GM23338 (cell line): Measurements from ENCODE around the gene TMEM117. TPM values are rescaled to one million over a fixed set of nuclear protein-coding genes. Genes with fewer than 3 reads are reported as not detected.

Source experiments
- ATAC-seq: fragments of 200-7000 bp; cut with Tn5 transposase; 3 replicates; pipeline ENCODE4 v1.9.1; 2020
- DNase-seq: peaks from one replicate; pipeline ENCODE4 v3.0.0-alpha.2; 2015; ENCODE audit warnings: low spot score
- H2AFZ ChIP-seq: fragments of 200-600 bp; sonication (generic); 2 replicates; pipeline ENCODE4 v1.8.0; 2016; ENCODE audit warnings: antibody characterized with exemption, mild to moderate bottlenecking, moderate library complexity
- H3F3A ChIP-seq: fragments of 200-600 bp; sonication (generic); replicated peaks from 2 replicates; pipeline ENCODE4 v1.8.0; 2017; ENCODE audit warnings: antibody characterized with exemption, mixed run types, low read depth
- H3K27ac ChIP-seq: fragments of 200-600 bp; sonication (generic); 2 replicates; pipeline ENCODE4 v1.6.1; 2016; ENCODE audit warnings: low read depth
- H3K27me3 ChIP-seq: fragments of 200-600 bp; sonication (generic); 2 replicates; pipeline ENCODE4 v1.8.0; 2016; ENCODE audit warnings: mild to moderate bottlenecking, mixed run types, moderate library complexity; ENCODE audit not compliant: insufficient read depth
- H3K36me3 ChIP-seq: fragments of 200-600 bp; sonication (generic); 2 replicates; pipeline ENCODE4 v1.8.0; 2016; ENCODE audit warnings: mild to moderate bottlenecking; ENCODE audit not compliant: insufficient read depth
- H3K4me1 ChIP-seq: fragments of 200-600 bp; sonication (generic); 2 replicates; pipeline ENCODE4 v1.8.0; 2016; ENCODE audit warnings: mild to moderate bottlenecking, moderate library complexity; ENCODE audit not compliant: insufficient read depth
- H3K4me2 ChIP-seq: fragments of 200-600 bp; sonication (generic); 2 replicates; pipeline ENCODE4 v1.7.1; 2017; ENCODE audit warnings: mixed run types
- H3K4me3 ChIP-seq: fragments of 200-600 bp; sonication (generic); 2 replicates; pipeline ENCODE4 v1.6.1; 2016; ENCODE audit warnings: mixed run types
- H3K79me2 ChIP-seq: fragments of 200-600 bp; sonication (generic); replicated peaks from 2 replicates; pipeline ENCODE4 v1.8.0; 2017; ENCODE audit warnings: mild to moderate bottlenecking; ENCODE audit not compliant: insufficient read depth
- H3K9me2 ChIP-seq: fragments of 200-600 bp; sonication (generic); 2 replicates; pipeline ENCODE4 v1.8.0; 2017; ENCODE audit not compliant: insufficient read depth
- H4K20me1 ChIP-seq: fragments of 200-600 bp; sonication (generic); replicated peaks from 2 replicates; pipeline ENCODE4 v1.8.0; 2017; ENCODE audit warnings: mild to moderate bottlenecking; ENCODE audit not compliant: insufficient read depth
- H3K27ac Mint-ChIP-seq: 2 replicates; pipeline ENCODE4 v1.8.0; 2020; ENCODE audit warnings: inconsistent platforms, mild to moderate bottlenecking, moderate library complexity, mixed read lengths
- H3K27me3 Mint-ChIP-seq: 3 replicates; pipeline ENCODE4 v1.8.0; 2022; ENCODE audit warnings: low read depth, mild to moderate bottlenecking, moderate library complexity, mixed read lengths, inconsistent platforms; ENCODE audit not compliant: insufficient read depth, poor library complexity
- H3K36me3 Mint-ChIP-seq: 3 replicates; pipeline ENCODE4 v1.8.0; 2021; ENCODE audit warnings: low read depth, mild to moderate bottlenecking, inconsistent platforms, moderate library complexity, mixed read lengths
- H3K4me1 Mint-ChIP-seq: 3 replicates; pipeline ENCODE4 v1.8.0; 2020; ENCODE audit warnings: mild to moderate bottlenecking, inconsistent platforms, mixed read lengths
- H3K4me3 Mint-ChIP-seq: 3 replicates; pipeline ENCODE4 v1.8.0; 2021; ENCODE audit warnings: moderate library complexity, mild to moderate bottlenecking, inconsistent platforms, mixed read lengths
- H3K9me3 Mint-ChIP-seq: 3 replicates; pipeline ENCODE4 v1.8.0; 2020; ENCODE audit warnings: moderate library complexity, mild to moderate bottlenecking, inconsistent platforms, mixed read lengths
- CREB1 ChIP-seq: fragments of 250-450 bp; sonication (Bioruptor Pico); IDR thresholded peaks from 2 replicates; pipeline ENCODE4 v1.5.0; 2020; ENCODE audit warnings: low read depth, mild to moderate bottlenecking, moderate library complexity
- CTCF ChIP-seq, 2 experiments: fragments of 200-600 bp in 1 of 2; sonication (generic) in 1 of 2; conservative IDR thresholded peaks; 2 replicates each; pipeline versions ENCODE4 v1.5.1 to v1.6.1; 2016 to 2017; ENCODE audit warnings: antibody characterized with exemption in 2 of 2, low read depth in 2 of 2, mild to moderate bottlenecking in 2 of 2, moderate library complexity in 1 of 2
- ETS1 ChIP-seq: IDR thresholded peaks from 2 replicates; pipeline ENCODE4 v1.6.1; 2016; ENCODE audit warnings: antibody characterized with exemption
- EZH2 ChIP-seq: fragments of 200-600 bp; sonication (generic); IDR thresholded peaks from one replicate; pipeline ENCODE4 v1.8.0; 2017; ENCODE audit warnings: antibody characterized with exemption, mild to moderate bottlenecking, low read depth; ENCODE audit not compliant: unreplicated experiment
- EZH2phosphoT487 ChIP-seq: fragments of 200-600 bp; sonication (generic); IDR thresholded peaks from one replicate; pipeline ENCODE4 v1.8.1; 2018; ENCODE audit warnings: antibody characterized with exemption; ENCODE audit not compliant: unreplicated experiment
- JUNB ChIP-seq: IDR thresholded peaks from one replicate; pipeline ENCODE4 v1.6.1; 2016; ENCODE audit warnings: antibody characterized with exemption; ENCODE audit not compliant: unreplicated experiment
- NANOG ChIP-seq: IDR thresholded peaks from 2 replicates; pipeline ENCODE4 v1.6.1; 2016; ENCODE audit warnings: antibody characterized with exemption, borderline replicate concordance
- POLR2AphosphoS5 ChIP-seq: IDR thresholded peaks from 2 replicates; pipeline ENCODE4 v1.6.1; 2016; ENCODE audit warnings: antibody characterized with exemption, low read depth
- REST ChIP-seq: IDR thresholded peaks from one replicate; pipeline ENCODE4 v1.6.1; 2018; ENCODE audit warnings: antibody characterized with exemption; ENCODE audit not compliant: unreplicated experiment
- STAT1 ChIP-seq: IDR thresholded peaks from one replicate; pipeline ENCODE4 v1.6.1; 2016; ENCODE audit warnings: antibody characterized with exemption; ENCODE audit not compliant: unreplicated experiment
- ZNF114 ChIP-seq: fragments of 250-450 bp; sonication (Bioruptor Pico); IDR thresholded peaks from 2 replicates; pipeline ENCODE4 v1.5.0; 2020; ENCODE audit warnings: mild to moderate bottlenecking, moderate library complexity
- ZNF331 ChIP-seq: fragments of 250-450 bp; sonication (Bioruptor Pico); IDR thresholded peaks from 2 replicates; pipeline ENCODE4 v1.5.0; 2020; ENCODE audit warnings: low read depth, mild to moderate bottlenecking, moderate library complexity
- ZNF462 ChIP-seq: fragments of 250-450 bp; sonication (Bioruptor Pico); IDR thresholded peaks from 2 replicates; pipeline ENCODE4 v1.5.0; 2020; ENCODE audit warnings: mild to moderate bottlenecking, moderate library complexity
- polyA plus RNA-seq: library from polyadenylated mRNA; unstranded; fragments of >200 nt; fragmentation: Nextera tagmentation; extraction: Ambion mirVana; gene quantifications from 2 replicates; pipeline ENCODE4 v1.2.1, GENCODE V29; 2016
- total RNA-seq: library from RNA; depleted of rRNA; stranded (reverse); fragments of >200 nt; shearing (Covaris generic); gene quantifications from 2 replicates; pipeline ENCODE4 v1.2.3, GENCODE V29; 2014

Gene TMEM117
- total and polyA plus RNA-seq, 2 experiments from 2014 or later, result 0.94 to 1.6 TPM

- Histone ChIP-seq H3K9me2 (no peaks in the 10 kb centered on the region), H3K4me1 (no peaks in the 10 kb centered on the region), H2AFZ (no peak overlapping the region), H3F3A (no peaks in the 10 kb centered on the region), H3K27me3 (no peaks in the 10 kb centered on the region), H3K27ac (no peak overlapping the region), H3K36me3 (no peaks in the 10 kb centered on the region), H3K4me2 (no peak overlapping the region), H3K4me3 (no peak overlapping the region), H4K20me1 (no peaks in the 10 kb centered on the region), H3K79me2 (no peaks in the 10 kb centered on the region)
- Mint-ChIP-seq H3K27ac (no peak overlapping the region), H3K27me3 (no peaks in the 10 kb centered on the region), H3K4me1 (no peaks in the 10 kb centered on the region), H3K36me3 (no peaks in the 10 kb centered on the region), H3K9me3 (no peaks in the 10 kb centered on the region; the same call in 2 of the 3 replicates), H3K4me3 (no peak overlapping the region)
- DNase-seq, result no peak
- TF ChIP-seq JUNB, result no peak
- TF ChIP-seq STAT1, result no peak
- no peak for TF ChIP-seq REST
- TF ChIP-seq NANOG, result no peak
- TF ChIP-seq ZNF331, result no peak
- TF ChIP-seq ETS1, result no peak
- TF ChIP-seq ZNF114 (CRISPR knock-in tag), result no peak
- no peak for TF ChIP-seq EZH2phosphoT487
- no peak for TF ChIP-seq CTCF (conservative IDR thresholded peaks at IDR 0.05; ENCODE audit: low read depth in 2 of 2)
- TF ChIP-seq ZNF462 (CRISPR knock-in tag), result no peak
- TF ChIP-seq POLR2AphosphoS5, result no peak
- TF ChIP-seq EZH2, result no peak
- no peak for TF ChIP-seq CREB1 (CRISPR knock-in tag)
- no peak for ATAC-seq
Observed at GRCh38 chr12:44052554-44052953, 216.7 kb downstream of the TMEM117 start.
